Activated T-helper 1 cell treated with Interleukin-2 at 50 U/mL for 16 hours (primary cell): ENCODE measurements around the gene UBE2K.
"Not testable (repeated sequence)": the region's sequence is repeated elsewhere in the genome, so short reads cannot be mapped to it uniquely, and the experiment has no call there.

ENCODE experiments used
- DNase-seq: peaks from one replicate; pipeline ENCODE4 v3.0.0-alpha.2; 2020; ENCODE audit warnings: low read depth

The UBE2K gene

GRCh38 chr4:39808231-39808749 lies 110.4 kb downstream of the UBE2K start:
- DNase-seq: no peak

GRCh38 chr4:39812500-39812899 lies 114.6 kb downstream of the UBE2K start:
- DNase-seq: no peak

GRCh38 chr4:39813033-39813432 lies 115.1 kb downstream of the UBE2K start:
- DNase-seq: not testable (repeated sequence)

- DNase-seq: not testable (repeated sequence)
These were observed 115.8 kb downstream of the UBE2K start for GRCh38 chr4:39813761-39814160.

- no peak for DNase-seq
These were observed 116.7 kb downstream of the UBE2K start for GRCh38 chr4:39814403-39815185.

GRCh38 chr4:39818646-39819045 lies 120.7 kb downstream of the UBE2K start:
- no peak for DNase-seq

GRCh38 chr4:39820186-39820585 lies 122.2 kb downstream of the UBE2K start:
- no peak for DNase-seq

- no peak for DNase-seq
These were observed 124.0 kb downstream of the UBE2K start for GRCh38 chr4:39821951-39822350.

- no peak for DNase-seq
These were observed 124.7 kb downstream of the UBE2K start for GRCh38 chr4:39822662-39823061.

- no peak for DNase-seq
These were observed 125.3 kb downstream of the UBE2K start for GRCh38 chr4:39823191-39823590.

- DNase-seq: no peak
These were observed 127.2 kb downstream of the UBE2K start for GRCh38 chr4:39825090-39825489.

- no peak for DNase-seq
These were observed 127.8 kb downstream of the UBE2K start for GRCh38 chr4:39825741-39826231.
